DMS53 treated with DMSO at 0.1 percent for 48 hours (cell line): Measurements from ENCODE around the gene CEP89.
"Not testable (repeated sequence)": the region's sequence is repeated elsewhere in the genome, so short reads cannot be mapped to it uniquely, and the experiment has no call there.

ENCODE experiments used
- DNase-seq: peaks from one replicate; lab custom pipeline; 2025; ENCODE audit not compliant: unreplicated experiment; lab: John Stamatoyannopoulos, UW

The CEP89 gene

GRCh38 chr19:32966750-32967149 lies 5.0 kb downstream of the CEP89 start:
- DNase-seq: no peak

GRCh38 chr19:32945260-32945659 lies 26.5 kb downstream of the CEP89 start:
- DNase-seq: no peak

GRCh38 chr19:32941273-32941672 lies 30.5 kb downstream of the CEP89 start:
- not testable (repeated sequence) for DNase-seq

- DNase-seq: no peak
Observed at GRCh38 chr19:32936065-32936464, 35.7 kb downstream of the CEP89 start.

DNA sequence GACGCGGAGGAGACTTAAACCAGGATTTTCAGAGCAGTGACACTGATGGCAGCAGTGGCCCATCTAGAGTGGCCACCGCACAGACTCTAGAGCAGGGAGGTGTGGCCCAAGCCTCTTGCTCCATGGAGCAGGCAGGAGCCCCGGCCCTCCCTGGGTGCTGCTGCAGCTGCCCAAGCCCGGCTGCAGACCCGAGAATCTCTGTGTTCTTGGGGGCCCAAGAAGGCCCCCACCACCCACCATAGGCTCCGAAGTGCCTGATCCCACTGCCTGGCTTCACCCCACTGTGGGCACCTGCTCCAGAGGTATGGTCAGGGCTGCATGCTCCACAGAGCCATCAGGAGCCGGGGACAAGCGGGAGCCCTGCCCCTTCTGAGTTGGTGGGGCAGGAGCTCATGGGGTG lies 36.1 kb downstream of the CEP89 start:
- DNase-seq: no peak

GRCh38 chr19:32933571-32933970 lies 38.2 kb downstream of the CEP89 start:
- no peak for DNase-seq

GRCh38 chr19:32930567-32930966 lies 41.2 kb downstream of the CEP89 start:
- no peak for DNase-seq

DNA sequence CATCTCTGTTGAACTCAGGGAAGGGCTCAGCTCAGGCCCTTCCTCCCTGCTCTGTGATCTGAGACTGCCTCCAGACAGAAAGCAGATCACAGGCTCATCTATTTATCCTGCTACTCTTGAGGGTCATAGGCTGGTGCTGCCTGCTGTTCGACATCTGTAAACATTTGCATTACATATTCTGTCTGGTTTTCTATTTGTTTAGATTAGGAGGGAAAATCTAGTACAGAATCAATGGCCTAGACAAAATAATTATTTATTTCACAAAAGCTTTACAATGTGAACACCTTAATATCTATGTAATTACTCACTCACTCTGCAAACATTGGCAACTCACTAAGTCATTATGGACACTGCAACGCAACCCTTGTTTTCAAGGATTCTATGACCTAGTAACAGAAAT lies 43.0 kb downstream of the CEP89 start:
- peak; percentile 95 for DNase-seq

- DNase-seq: peak; percentile 90
Observed at GRCh38 chr19:32924200-32924599, 47.6 kb downstream of the CEP89 start.

DNA sequence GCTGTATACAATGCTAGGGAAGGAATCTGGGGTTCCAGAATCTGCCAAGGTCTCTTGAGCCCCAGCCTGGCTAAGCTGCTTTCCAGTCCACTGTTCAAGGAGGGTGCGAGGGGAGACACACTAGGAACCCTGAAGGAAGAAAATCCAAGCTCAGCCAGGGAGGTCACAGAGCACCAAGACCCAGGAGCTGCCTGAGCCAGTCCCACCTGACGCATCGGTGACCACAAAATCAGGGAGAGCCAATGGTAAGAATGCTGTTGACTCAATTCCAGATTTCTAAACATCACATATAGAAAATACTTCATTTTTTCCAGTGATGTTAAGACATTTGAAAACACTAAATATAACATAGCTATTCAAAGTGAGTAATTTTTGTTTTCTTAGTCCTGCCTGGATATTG lies 50.1 kb downstream of the CEP89 start:
- no peak for DNase-seq

- no peak for DNase-seq
Observed at GRCh38 chr19:32919365-32919764, 52.4 kb downstream of the CEP89 start.

DNA sequence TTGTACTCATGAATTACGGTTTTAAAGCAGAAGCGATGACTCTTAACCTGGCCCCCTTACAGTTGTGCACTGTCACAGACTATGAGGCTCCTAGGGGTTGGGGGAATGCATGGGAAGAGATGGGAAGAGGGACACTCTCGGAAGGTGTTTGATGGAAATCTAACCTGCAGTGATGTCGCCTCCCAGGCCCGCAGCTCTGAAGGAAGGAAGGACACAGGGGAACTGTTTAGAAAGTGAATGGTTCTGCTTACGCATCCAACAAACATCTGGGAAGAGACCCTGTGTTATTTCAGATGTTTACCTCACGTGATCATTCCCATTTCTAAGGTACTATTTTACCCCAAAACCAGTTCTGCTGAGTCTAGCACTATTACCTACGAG lies 54.2 kb downstream of the CEP89 start:
- DNase-seq: no peak

DNA sequence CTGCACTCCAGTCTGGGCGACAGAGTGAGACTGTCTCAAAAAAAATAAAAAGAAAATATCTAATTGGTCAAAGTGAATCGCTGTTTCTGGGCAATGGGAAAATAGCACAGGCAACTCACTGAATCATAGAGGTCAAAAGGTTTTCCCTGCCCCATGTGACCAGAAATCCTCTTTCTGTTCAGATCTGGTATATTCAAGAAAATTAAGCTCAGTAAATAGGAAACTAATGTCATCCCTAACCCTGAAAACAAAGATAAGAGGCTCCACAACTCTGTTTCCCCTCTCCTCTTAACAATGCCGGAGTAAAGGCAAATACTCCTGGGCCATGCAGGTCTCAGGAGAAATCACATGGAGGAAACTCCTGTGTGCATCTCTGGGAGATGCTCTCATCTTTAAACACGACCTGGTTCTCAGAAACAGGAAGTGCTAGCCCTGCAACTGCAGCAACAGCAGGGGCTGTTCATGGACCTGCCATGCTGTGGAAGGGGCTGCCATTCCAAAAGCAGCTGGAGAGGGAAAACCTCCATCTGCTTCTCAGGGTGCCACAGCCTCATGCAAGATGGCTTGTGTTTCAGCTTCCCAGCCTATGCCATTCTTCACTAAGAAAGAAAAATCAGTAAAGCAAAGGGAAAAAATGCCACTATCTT lies 54.7 kb downstream of the CEP89 start:
- no peak for DNase-seq

DNA sequence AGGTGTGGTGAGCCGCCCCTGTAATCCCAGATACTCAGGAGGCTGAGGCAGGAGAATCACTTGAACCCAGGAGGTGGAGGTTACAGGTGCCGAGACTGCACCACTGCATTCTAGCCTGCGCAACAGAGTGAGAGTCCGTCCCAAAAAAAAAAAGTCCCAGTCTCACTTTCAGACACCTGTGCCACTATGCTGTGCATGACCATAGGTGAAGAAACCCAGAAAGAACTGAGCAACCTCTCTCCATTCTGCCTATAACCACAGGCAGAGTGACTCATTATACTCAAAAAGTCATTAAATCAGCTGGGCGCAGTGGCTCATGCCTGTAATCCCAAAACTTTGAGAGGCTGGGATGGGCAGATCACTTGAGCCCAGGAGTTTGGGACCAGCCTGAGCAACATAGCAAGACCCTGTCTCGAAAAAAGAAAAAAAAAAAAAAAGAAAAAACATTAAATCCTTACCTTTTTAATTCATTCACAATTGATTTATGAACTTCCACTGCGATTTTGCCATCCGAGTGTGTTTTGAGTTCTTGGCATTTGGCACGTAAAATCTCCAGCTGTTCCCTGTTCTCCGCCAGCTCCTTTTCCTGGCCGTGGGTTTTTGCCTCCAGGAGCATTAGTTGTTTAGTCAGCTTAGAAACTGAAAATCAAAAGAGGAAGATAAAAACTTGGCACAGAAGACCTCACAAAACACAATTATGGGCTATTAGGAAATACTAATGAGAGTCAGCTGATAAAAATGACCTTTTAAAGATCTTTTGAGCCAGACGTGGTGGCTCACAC lies 56.7 kb downstream of the CEP89 start:
- DNase-seq: no peak

DNA sequence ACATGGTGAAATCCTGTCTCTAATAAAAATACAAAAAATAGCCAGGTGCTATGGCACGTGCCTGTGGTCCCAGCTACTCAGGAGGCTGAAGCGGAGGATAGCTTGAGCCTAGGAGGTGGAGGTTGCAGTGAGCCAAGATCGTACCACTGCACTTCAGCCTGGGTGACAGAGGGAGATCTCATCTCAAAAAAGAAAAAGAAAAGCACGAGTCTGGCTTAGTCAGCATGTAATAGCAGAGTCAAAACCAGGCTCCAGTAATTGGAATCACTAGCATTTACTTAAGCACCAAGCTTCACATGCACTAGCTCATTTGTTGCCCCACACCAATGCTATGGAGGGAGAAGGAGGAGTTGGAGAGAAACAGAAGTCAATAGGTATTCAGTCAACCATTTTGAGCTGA lies 60.3 kb downstream of the CEP89 start:
- no peak for DNase-seq

DNA sequence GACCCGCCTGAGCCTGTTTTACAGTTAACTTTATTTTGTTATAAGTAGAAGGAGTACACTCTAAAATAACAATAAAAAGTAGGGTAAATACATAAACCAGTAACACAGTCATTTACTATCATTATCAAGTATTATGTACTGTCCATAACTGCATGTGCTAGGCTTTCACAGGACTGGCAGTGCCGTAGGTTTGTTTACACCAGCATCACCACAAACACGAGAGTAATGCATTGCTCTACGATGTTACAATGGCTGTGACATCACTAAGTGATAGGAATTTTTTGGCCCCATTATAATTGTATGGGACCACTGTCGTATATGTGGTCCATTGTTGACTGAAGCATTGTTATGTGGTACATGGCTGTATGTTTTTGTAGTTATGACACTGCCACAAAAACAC lies 60.9 kb downstream of the CEP89 start:
- DNase-seq: no peak

DNA sequence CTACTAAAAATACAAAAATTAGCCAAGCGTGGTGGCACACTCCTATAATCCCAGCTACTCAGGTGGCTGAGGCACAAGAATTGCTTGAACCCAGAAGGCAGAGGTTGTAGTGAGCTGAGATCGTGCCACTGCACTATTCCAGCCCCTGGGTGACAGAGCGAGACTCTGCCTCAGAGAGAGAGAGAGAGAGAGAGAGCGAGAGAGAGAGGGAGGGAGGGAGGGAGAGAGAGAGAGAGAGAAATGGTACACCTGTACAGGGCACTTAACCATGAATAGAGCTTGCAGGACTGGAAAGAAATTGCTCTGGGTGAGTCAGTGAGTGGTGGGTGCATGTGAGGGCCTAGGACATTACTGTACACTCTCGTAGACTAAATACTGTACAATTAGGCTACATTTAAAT lies 61.7 kb downstream of the CEP89 start:
- no peak for DNase-seq

DNA sequence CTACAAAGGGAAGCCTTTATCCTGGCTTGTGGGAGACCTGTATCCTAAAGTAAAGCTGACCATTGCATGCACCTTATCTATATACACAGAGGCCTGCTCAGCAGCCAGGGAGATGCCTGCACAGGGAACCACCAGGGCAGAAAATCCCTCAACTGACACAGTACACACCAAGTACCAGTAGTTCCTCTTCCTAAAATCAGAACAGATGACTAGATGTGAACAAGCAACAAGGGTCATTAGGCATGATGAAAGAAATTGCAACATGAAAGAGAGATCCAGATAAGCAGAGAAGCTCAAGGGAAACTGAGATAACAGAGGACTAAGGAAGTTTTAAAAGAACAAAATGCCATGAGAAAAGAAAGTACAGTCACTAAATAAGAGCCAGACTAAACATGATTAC lies 62.5 kb downstream of the CEP89 start:
- no peak for DNase-seq

GRCh38 chr19:32908641-32909190 lies 63.0 kb downstream of the CEP89 start:
- DNase-seq: no peak

GRCh38 chr19:32902448-32902847 lies 69.3 kb downstream of the CEP89 start:
- DNase-seq: no peak

- no peak for DNase-seq
Observed at GRCh38 chr19:32901504-32902161, 70.1 kb downstream of the CEP89 start.
